HG02973 (cell line): Measurements from ENCODE around the gene PHF5A.
A peak's percentile ranks its signal among the peaks of the same experiment; 100 is the strongest.
"Not testable (repeated sequence)": the region's sequence is repeated elsewhere in the genome, so short reads cannot be mapped to it uniquely, and the experiment has no call there.

Experiments used
- ATAC-seq: cut with Tn5 transposase; IDR thresholded peaks from one replicate; pipeline ENCODE4 v1.9.1; 2021; ENCODE audit warnings: moderate library complexity; ENCODE audit not compliant: unreplicated experiment

The PHF5A gene

GRCh38 chr22:41448189-41448808, 20.2 kb downstream of the PHF5A start:
- ATAC-seq, result peak; percentile 41

GRCh38 chr22:41447435-41448188, 20.9 kb downstream of the PHF5A start:
- no peak for ATAC-seq

GRCh38 chr22:41446639-41447434, 21.7 kb downstream of the PHF5A start, which contains the start of gene TOB2:
Gene TOB2 (minus strand): TSS chr22:41446801. CDS start chr22:41437345, 9,456 bp downstream.
- peak; percentile 34 for ATAC-seq

- no peak for ATAC-seq
Measured at GRCh38 chr22:41446057-41446501, 22.4 kb downstream of the PHF5A start.

- no peak for ATAC-seq
Measured at GRCh38 chr22:41445129-41446056, 23.1 kb downstream of the PHF5A start.

GRCh38 chr22:41444360-41445128, 23.9 kb downstream of the PHF5A start:
- peak; percentile 38 for ATAC-seq

- ATAC-seq, result no peak
Measured at GRCh38 chr22:41442240-41442792, 26.2 kb downstream of the PHF5A start.

GRCh38 chr22:41440511-41440910, 28.0 kb downstream of the PHF5A start:
- not testable (repeated sequence) for ATAC-seq

- ATAC-seq, result no peak
Measured at GRCh38 chr22:41437198-41437597, 31.3 kb downstream of the PHF5A start.

GRCh38 chr22:41436322-41437113, 32.0 kb downstream of the PHF5A start:
- ATAC-seq, result no peak

GRCh38 chr22:41435560-41435959, 32.9 kb downstream of the PHF5A start:
- ATAC-seq, result no peak

GRCh38 chr22:41434361-41435003, 34.0 kb downstream of the PHF5A start:
- ATAC-seq, result not testable (repeated sequence)

GRCh38 chr22:41433480-41433879, 35.0 kb downstream of the PHF5A start:
- ATAC-seq, result not testable (repeated sequence)

- ATAC-seq, result no peak
Measured at GRCh38 chr22:41431656-41432055, 36.8 kb downstream of the PHF5A start.

- no peak for ATAC-seq
Measured at GRCh38 chr22:41429951-41430332, 38.5 kb downstream of the PHF5A start.

- ATAC-seq, result no peak
Measured at GRCh38 chr22:41429232-41429950, 39.1 kb downstream of the PHF5A start.

GRCh38 chr22:41425660-41426365, 42.7 kb downstream of the PHF5A start:
- no peak for ATAC-seq
